ENCODE measurements around the gene SLC39A11. TPM values are rescaled to one million over a fixed set of nuclear protein-coding genes. Genes with fewer than 3 reads are reported as not detected.

Gene SLC39A11
- total and polyA plus RNA-seq, 2 donors (not counting 1 experiment from before 2014, with no cell fraction given), result 12.7 to 27.4 TPM

DNA sequence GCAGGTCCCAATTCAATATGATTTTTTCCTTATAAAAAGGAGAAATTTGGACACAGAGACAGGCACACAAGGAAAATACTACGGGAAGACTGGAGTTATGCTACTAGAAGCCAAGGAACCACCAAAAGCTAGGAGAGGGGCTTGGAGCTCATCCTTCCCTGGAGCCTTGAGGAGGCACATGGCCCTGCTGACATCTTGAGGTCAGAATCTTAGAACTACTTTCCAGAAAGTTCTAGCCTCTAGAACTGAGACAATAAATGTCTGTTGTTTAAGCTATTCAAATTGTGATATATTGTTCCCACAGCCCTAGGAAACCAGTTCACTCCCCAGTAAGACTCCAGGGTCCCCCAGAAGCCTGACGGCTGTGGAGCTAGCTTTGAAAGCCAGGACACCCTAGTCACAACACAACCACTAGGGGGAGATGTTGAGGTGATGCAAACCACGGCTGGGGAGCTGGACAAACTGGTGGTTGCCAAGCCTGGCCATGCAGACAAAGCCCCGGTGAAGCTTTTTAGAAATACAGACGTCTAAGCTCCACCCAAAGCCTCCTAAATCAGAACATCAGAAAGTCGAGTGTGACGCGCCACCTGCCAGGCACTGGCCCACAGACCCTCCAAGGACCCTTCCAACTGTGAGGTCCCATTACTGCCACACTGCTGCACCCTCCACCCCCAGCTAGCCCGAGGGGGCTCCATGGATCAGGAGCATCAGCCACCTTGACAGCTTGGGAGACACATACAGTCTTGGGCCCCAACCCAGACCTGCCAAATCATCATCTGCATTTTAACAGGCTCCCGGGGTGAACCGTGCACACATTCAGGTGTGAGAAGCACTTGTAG, 106.4 kb downstream of the SLC39A11 start:
- Histone ChIP-seq H3K27ac (ENCODE audit: insufficient read depth, low read length) (no peak overlapping the region), H3K9me3 (ENCODE audit: control insufficient read depth, insufficient read depth, low read depth, low read length) (no peaks in the 10 kb centered on the region), H3K79me2 (ENCODE audit: control insufficient read depth, insufficient read depth, low read length) (no peaks in the 10 kb centered on the region), H3K4me3 (replicated peaks in 1 of 4; ENCODE audit: control extremely low read depth in 1 of 4, insufficient read depth in 1 of 4, low read depth in 3 of 4, low read length in 4 of 4) (no peak overlapping the region), H4K20me1 (ENCODE audit: control insufficient read depth, extremely low read depth, insufficient read depth, low read length) (no peaks in the 10 kb centered on the region), H3K9ac (ENCODE audit: insufficient read depth, low read length) (no peak overlapping the region), H3K4me1 (ENCODE audit: control insufficient read depth, extremely low read depth, insufficient read depth, low read length) (peaks cover 8% of the 10 kb centered on the region), H3K36me3 (ENCODE audit: control insufficient read depth, insufficient read depth, low read length) (no peaks in the 10 kb centered on the region), H2AFZ (ENCODE audit: low read length) (no peak overlapping the region), H3K27me3 (ENCODE audit: control insufficient read depth, insufficient read depth, low read length) (no peaks in the 10 kb centered on the region), H3K4me2 (ENCODE audit: extremely low read depth, insufficient read depth, low read length) (no peak overlapping the region)
- DNase-seq (ENCODE audit: low read depth in 2 of 2), result peak; percentile 55 to 84
- no peak for TF ChIP-seq EZH2 (IDR thresholded peaks at IDR 0.05; ENCODE audit: low read length, missing control alignments)
- TF ChIP-seq, protein P1, sequence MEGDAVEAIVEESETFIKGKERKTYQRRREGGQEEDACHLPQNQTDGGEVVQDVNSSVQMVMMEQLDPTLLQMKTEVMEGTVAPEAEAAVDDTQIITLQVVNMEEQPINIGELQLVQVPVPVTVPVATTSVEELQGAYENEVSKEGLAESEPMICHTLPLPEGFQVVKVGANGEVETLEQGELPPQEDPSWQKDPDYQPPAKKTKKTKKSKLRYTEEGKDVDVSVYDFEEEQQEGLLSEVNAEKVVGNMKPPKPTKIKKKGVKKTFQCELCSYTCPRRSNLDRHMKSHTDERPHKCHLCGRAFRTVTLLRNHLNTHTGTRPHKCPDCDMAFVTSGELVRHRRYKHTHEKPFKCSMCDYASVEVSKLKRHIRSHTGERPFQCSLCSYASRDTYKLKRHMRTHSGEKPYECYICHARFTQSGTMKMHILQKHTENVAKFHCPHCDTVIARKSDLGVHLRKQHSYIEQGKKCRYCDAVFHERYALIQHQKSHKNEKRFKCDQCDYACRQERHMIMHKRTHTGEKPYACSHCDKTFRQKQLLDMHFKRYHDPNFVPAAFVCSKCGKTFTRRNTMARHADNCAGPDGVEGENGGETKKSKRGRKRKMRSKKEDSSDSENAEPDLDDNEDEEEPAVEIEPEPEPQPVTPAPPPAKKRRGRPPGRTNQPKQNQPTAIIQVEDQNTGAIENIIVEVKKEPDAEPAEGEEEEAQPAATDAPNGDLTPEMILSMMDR (conservative IDR thresholded peaks at IDR 0.05 in 1 of 2, IDR thresholded peaks at IDR 0.05 in 1 of 2; ENCODE audit: low read depth in 1 of 2, low read length in 2 of 2), result peak; percentile 91 to 93

DNA sequence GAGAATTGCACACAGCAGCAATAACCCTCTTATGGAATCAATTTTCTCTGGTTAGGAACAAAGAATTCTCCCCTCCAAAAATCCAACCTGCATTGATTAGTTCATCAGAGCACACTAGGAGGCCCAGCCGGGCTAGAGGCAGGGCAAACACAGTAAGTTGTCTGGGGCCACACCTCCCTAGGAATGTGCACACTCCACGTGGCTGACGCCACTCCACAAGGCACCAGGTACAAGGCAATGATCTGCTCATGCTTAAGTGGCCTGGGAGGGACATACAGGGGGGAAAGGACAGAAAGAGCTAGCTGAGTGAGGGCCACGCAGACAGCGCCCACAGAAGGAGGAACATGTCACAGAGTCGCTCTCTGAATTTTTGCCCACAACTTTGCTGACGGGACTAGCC, 107.6 kb downstream of the SLC39A11 start:
- Histone ChIP-seq H3K4me2 (ENCODE audit: extremely low read depth, insufficient read depth, low read length) (peak overlapping the region; percentile 44), H4K20me1 (ENCODE audit: control insufficient read depth, extremely low read depth, insufficient read depth, low read length) (no peaks in the 10 kb centered on the region), H3K4me3 (replicated peaks in 1 of 4; ENCODE audit: control extremely low read depth in 1 of 4, insufficient read depth in 1 of 4, low read depth in 3 of 4, low read length in 4 of 4) (no peak overlapping the region), H3K36me3 (ENCODE audit: control insufficient read depth, insufficient read depth, low read length) (no peaks in the 10 kb centered on the region), H3K27me3 (ENCODE audit: control insufficient read depth, insufficient read depth, low read length) (no peaks in the 10 kb centered on the region), H3K4me1 (ENCODE audit: control insufficient read depth, extremely low read depth, insufficient read depth, low read length) (peaks cover 8% of the 10 kb centered on the region), H3K79me2 (ENCODE audit: control insufficient read depth, insufficient read depth, low read length) (no peaks in the 10 kb centered on the region), H2AFZ (ENCODE audit: low read length) (no peak overlapping the region), H3K27ac (ENCODE audit: insufficient read depth, low read length) (no peak overlapping the region), H3K9me3 (ENCODE audit: control insufficient read depth, insufficient read depth, low read depth, low read length) (no peaks in the 10 kb centered on the region), H3K9ac (ENCODE audit: insufficient read depth, low read length) (no peak overlapping the region)
- peak in 1 of 2 donors; percentile 62 for DNase-seq (ENCODE audit: low read depth in 2 of 2)
- TF ChIP-seq, protein P1 (conservative IDR thresholded peaks at IDR 0.05 in 1 of 2, IDR thresholded peaks at IDR 0.05 in 1 of 2; ENCODE audit: low read depth in 1 of 2, low read length in 2 of 2), result no peak

DNA sequence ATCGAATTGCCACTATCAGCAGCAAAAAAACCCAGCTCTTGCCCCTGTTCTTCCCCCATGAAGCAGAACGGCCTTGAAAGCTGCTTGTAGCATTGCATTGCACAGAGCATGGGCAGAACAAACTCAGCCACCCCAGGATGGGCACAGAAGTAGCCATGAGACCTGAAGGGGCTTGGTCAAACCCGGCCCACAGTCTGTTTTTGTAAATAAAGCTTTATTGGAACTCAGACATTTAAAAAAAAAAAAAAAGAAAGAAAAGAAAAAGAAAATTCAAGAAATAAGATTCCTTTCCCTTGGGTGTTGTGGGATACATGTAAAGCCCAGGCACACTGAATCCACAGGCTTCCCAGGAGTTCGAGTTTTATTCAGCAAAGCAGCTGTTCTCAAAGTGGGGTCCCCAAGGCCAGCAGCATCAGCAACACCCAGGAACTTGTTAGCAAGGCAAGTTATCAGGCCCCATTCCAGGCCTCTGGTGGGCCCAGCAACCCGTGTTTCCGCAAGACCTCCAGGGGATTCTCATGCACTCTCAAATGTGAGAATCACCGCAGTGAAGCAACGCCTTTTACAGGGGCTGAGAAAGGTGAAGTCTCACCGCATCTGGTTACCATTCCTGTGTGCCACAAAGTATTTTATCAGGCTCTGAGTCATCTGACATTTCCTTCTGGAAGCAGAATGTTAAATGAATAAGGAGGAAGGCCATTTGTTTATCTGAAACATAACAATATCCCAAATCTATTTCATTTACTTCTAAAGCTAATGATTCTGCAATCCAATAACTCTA, 108.2 kb downstream of the SLC39A11 start:
- H3K4me1 ChIP-seq (ENCODE audit: control insufficient read depth, extremely low read depth, insufficient read depth, low read length), result peaks cover 8% of the 10 kb centered on the region
- no peaks in the 10 kb centered on the region for H3K27me3 ChIP-seq (ENCODE audit: control insufficient read depth, insufficient read depth, low read length)
- H3K36me3 ChIP-seq (ENCODE audit: control insufficient read depth, insufficient read depth, low read length), result no peaks in the 10 kb centered on the region
- H3K4me3 ChIP-seq (replicated peaks in 1 of 4; ENCODE audit: control extremely low read depth in 1 of 4, insufficient read depth in 1 of 4, low read depth in 3 of 4, low read length in 4 of 4), result no peak overlapping the region
- no peaks in the 10 kb centered on the region for H3K79me2 ChIP-seq (ENCODE audit: control insufficient read depth, insufficient read depth, low read length)
- peak overlapping the region; percentile 16 for H3K27ac ChIP-seq (ENCODE audit: insufficient read depth, low read length)
- no peak for TF ChIP-seq EZH2 (IDR thresholded peaks at IDR 0.05; ENCODE audit: low read length, missing control alignments)
- TF ChIP-seq, protein P1 (conservative IDR thresholded peaks at IDR 0.05 in 1 of 2, IDR thresholded peaks at IDR 0.05 in 1 of 2; ENCODE audit: low read depth in 1 of 2, low read length in 2 of 2), result no peak
- DNase-seq (ENCODE audit: low read depth in 2 of 2), result peak; percentile 87 to 97
- no peaks in the 10 kb centered on the region for H3K9me3 ChIP-seq (ENCODE audit: control insufficient read depth, insufficient read depth, low read depth, low read length)
- peak overlapping the region; percentile 8 for H3K4me2 ChIP-seq (ENCODE audit: extremely low read depth, insufficient read depth, low read length)
- no peak overlapping the region for H2AFZ ChIP-seq (ENCODE audit: low read length)
- no peak overlapping the region for H3K9ac ChIP-seq (ENCODE audit: insufficient read depth, low read length)
- no peaks in the 10 kb centered on the region for H4K20me1 ChIP-seq (ENCODE audit: control insufficient read depth, extremely low read depth, insufficient read depth, low read length)

All from fibroblast of lung (primary cell).